HG03442 (cell line): ENCODE data around the gene PHACTR1.
A peak's percentile ranks its signal among the peaks of the same experiment; 100 is the strongest.

Experiments used
- ATAC-seq: cut with Tn5 transposase; IDR thresholded peaks from one replicate; pipeline ENCODE4 v1.9.1; 2021; ENCODE audit warnings: mild to moderate bottlenecking, moderate library complexity; ENCODE audit not compliant: unreplicated experiment

PHACTR1 gene

DNA sequence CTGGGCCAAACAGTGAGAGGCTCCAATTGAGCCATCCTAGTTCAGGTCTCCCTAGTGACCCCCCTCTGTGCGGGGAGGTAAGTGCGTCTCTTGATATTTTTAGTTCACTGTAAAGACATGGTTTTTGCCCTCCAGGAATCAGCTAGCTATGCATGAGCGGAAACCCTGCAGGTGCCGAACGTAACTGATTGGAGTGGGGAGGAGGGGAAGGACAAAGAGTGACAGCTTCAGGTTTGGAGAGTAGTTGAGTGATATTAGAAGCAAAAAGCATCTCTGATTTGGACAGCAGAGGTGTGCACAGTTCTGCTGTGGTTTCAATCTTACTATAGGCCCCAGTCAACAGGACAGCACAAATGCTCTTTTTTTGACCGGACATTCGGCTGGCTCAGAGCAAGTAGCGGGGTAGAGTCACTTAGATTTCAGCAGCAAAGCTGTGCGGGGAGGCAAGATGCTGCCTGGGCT, 580.0 kb downstream of the PHACTR1 start:
- no peak for ATAC-seq

DNA sequence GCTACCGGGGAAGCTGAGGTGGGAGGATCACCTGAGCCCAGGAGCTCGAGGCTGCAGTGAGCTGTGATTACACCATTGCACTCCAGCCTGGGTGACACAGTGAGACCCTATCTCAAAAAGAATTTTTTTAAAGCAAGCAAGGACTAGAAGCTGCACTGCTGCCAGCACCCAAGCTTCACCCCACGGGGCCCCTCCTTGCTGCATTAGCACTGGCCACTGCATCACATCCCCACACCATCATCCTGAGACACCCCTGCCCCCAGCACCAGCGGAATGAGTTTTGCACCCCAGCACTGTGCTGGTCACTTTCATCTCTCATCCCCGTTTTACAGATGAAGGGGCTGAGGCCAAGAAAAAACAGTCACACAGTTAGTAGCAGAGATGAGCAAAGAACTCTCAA, 580.8 kb downstream of the PHACTR1 start:
- no peak for ATAC-seq

DNA sequence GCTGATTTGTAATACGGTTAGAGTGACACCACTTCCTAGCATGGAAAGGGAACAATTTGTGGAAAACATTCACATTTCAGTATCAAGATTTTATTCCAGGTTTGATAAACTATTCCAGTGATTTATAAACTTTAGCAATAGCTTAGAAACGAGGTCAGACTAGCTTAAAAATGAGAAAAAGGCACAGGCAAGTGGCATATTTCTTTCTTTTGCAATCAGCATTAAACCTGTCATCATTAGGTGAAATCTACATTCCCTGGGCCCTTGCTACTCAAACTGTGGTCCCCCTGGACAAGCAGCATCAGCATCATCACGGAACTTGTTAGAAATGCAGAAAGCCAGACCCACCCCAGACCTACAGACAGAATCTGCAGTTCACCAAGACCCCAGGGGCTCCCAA, 581.9 kb downstream of the PHACTR1 start:
- no peak for ATAC-seq

DNA sequence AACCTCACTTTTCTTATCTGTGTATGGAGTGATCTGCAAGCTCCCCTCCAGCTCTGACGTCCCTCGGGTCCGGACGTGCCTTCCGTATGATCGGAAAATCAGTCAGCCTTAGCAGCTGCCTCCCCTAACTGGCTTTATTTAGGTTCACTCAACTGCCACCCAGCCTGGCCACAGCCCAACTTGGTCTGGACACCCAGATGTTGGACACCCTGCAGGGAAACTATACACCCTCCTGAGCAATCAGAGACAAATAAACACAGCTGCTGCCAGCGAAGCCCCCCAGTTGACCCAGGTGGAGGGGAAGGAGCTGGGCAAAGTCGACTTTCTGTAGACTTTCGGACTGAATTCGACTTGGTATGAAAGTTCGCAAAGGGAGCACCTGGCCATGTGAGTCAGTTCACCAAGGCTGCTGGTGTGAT, 582.8 kb downstream of the PHACTR1 start:
- no peak for ATAC-seq

DNA sequence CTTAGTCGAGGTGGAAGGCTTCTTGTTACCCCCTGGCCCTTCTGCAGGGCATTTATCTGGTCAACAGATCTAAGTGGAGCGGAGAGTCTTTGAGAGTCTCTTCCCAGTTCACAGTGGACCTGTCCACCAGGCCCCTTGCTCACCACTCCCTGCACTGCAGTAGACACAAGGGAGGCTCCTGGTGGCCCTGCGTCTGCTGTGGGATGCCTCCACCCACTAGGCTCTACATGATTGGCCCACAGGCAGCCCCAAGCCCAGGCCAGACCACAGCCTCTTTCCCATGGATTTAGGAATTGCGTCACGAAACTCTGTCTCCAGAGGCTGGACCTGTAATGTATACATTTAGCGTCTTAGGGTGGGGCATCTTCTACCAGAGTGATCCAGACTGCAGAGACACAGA, 583.4 kb downstream of the PHACTR1 start:
- no peak for ATAC-seq

DNA sequence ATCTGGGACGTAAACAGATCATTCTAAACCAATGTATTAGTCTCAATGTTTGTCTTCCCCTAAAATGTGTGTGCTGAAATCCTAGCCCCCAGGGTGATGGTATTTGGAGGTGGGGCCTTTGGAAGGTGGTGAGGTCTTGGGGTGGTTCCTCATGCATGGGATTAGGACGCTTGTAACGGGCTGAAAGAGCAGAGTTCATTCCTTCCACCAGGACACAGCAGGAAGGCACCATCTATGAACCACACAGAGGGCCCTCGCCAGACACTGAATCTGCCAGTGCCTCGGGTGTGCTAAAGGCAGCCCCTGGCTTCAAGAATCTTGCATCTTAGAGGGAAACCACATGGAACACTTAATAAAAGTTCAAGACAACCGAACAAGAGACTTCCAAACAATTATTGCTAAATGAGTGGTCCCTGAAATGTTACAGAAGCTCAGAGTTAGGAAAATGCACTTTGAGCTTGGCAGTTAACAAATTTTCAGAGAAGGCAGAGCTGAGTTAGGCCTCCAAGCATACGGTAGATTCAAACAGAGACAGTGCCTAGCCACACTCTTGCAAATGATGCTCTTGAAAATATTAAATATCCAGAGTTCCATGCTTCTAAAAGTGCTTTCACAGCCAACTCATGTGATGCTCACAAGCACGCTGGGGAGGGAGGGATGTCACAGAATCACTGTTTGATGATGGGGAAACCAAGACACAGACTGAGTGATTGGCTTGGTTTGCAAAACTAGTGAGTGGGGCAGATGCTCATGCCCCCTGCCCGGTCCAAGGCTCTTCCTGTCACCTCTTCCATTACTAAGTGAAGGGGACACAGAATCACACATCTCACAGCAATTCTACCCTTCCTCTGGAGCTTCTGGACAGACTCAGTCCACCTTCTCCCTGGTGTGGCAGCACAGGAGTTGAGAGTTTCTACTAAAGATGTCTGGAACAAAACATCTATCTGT, 584.4 kb downstream of the PHACTR1 start:
- ATAC-seq: no peak

DNA sequence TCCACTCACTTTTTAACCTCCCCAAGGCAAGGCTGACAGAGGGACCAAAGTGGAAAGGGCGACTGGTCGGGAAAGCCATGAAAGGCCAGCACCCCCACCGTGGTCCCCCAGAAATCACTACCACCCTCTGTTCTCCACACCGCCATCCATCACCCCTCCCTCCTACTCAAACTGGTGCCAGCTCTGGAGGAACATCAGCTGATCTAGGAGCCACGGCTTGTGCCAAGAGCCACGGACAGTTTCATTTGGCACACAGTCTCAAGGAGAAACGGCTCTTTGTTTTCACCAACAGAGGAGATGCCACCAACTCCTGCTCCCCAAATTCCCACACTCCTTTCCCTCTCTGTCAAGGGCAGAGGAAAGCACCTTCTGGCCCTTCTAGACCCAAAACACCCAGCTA, 585.7 kb downstream of the PHACTR1 start:
- no peak for ATAC-seq

DNA sequence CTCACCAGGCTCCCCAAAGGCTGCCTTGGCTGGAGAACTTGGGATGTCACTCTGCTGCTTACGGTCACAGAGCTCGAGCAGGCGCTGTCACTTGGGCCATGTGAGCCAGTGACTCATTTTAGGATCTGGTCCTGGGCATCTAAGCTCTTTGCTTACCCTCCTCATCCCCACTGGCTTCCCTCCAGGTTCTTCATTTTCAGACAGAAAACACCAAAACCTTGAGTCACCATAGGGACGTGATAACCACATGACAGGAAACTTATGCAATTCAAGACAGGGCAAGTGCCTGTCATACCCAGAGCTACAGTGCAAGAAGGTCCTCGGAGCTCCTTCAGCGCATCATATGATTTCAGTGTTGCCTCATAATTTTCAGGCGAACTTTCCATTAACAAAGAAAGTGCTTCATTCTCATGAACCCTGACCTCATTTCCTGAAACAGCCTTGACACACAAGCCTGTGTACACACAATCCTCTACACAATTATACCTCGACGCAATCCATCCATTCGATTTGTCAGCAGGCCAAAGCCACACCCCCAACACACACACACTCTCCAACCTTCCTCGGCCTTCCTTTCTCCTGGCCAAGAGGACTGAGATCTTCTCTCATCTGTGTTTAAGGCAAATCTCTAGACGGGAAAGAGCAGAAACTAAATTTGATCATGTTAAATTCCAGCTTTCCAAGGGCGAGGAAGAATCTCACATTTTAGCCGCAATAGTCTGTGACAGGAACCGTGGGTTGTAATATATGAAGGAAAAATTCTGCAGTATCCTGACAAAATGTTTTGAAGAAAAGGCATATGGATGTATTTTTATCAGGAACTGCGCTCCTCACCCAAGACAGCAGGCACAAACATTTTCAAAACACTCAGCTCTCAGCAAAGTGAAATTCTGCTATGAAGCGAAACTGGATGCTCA, 586.4 kb downstream of the PHACTR1 start:
- ATAC-seq: peak; percentile 77

DNA sequence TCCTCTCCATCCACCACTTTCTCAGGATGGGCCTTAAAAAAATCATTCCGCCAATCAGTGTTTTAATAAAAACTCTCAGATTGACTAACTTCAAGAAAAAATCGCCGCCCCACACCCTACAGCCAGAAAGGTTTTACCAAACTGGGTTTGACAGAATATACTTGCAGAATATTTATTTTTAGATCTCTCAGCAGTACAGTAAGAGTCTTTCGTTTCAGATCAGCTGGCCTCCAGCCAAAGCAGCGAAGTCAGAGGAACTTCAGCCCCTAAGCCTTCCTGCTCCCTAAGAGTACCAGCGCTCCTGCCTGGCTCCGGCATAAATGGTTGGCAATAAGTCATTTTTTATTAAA, 587.1 kb downstream of the PHACTR1 start:
- peak; percentile 53 for ATAC-seq

DNA sequence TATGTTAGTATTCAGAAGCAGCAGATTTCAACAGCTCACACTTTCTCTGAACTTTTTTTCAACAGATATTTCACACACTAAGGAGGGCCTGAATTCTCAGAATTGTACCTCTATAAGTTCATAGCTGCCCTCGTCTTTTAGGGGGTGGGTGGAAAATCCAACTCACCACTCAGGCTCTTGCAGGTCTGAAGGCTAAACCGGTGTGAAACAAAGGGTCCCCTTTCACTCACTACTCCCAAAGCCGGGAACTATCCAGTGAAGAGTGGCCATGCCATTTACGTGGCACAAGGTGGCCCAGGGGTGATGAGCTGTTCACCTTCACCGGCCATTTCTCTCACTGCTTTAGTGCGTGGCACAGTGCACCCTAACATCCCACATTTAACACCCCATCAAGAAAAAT, 587.5 kb downstream of the PHACTR1 start:
- ATAC-seq: no peak

DNA sequence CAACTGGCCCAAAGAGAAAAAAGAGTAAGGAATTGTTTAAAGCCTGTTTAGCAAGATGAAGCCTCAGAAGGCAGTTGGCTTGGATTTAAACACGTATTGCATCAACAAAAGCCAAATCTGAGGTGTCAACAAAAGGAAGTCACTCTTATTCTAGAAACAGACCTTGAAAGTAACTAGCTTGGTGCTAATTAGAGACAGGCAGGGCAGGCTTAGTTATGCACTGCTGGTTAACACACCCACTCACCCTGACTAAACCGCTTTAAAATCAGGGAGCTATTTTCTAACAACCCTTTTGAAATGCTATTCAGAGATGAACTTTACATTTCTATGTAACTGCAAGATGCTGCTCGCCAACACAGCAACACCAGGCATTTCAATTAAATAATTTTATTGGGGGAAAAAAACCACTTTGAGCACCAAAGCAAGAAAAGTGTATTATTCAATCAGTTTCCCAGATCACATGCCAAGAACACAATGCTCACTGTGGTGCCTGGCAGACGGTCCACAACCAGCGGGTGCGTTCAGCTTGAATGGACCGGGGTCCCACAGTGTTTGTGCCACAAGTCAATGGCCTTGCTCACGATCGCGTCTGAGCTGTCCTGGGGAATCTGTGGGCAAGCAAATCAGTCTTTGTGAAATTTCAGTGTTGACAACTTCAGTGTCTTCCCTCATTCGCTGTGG, 588.2 kb downstream of the PHACTR1 start:
- ATAC-seq: peak; percentile 33

DNA sequence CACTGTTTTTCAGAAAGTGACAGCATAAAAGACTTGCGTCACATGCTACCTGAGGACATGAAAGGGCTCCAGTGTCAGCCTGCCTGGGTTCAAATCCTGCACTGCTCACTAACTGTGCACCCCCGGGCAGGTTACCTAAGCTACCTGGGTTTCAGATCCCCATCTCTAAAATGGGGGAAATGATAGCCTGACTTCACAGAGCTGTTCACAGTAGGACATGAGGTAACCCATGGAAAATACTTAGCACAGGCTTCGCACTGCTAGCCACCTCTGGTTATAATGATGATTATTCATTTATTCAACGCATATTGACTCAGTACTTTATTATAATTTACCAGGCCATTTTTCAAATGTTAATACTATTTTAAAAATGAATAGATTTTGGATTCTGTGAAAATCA, 588.7 kb downstream of the PHACTR1 start:
- no peak for ATAC-seq

DNA sequence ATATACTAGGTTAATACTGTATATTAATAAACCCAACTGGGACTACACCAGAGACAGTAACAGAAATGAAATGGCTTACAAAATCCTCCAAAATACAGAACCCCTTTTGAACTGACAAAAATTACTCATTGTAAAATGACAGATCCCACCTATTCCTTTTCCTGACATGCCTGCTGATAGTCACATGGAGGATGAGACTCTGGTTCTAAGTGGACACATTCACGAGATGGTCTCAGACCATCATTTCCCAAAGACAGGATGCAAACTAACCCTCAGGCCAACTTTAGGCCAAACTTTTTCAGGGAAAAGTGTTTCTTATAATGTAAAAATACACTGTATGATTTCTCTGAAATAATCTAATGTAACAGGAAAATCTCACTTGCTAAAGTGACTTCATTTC, 589.2 kb downstream of the PHACTR1 start:
- ATAC-seq: no peak

DNA sequence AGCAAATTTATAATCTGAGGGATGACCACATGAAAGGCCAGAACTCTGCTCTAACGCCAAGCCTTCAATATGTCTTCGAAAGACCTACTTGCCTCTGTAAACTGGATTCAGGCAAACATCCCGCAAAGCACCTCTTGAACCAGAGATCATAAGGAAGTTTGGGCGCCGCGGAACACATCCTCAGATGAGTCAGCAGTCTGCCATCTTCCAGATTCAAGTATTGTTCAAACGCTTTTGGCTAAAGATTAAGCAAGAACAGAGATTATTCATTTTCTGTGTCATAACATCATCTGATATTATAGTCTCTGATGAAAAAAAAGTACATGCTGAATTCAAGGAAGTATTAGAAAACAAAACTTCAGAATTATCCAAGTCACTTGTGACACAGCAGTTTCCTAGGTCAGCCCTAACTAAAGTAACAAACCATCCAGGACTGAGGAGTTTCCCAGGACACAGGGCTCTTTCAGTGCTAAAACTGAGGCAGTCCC, 591.0 kb downstream of the PHACTR1 start:
- ATAC-seq: no peak

DNA sequence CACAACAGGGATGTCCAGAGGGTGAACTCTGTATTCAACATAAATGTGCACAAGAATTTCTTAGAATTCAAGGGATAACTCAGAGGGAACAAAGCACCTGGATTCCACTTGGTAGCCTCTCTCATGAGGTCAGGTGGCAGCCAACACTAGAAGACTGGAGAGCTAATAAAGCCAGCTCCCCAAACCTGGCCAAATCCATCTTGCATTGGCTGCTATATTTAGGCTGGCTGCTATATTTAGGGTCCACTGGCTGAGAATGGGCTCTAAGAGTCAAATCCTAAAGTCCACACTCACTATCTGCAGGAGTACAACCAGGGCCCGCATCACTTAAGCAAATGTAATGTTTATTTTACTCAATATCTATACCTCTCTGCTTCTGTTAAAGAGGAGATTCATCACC, 591.8 kb downstream of the PHACTR1 start:
- ATAC-seq: no peak

DNA sequence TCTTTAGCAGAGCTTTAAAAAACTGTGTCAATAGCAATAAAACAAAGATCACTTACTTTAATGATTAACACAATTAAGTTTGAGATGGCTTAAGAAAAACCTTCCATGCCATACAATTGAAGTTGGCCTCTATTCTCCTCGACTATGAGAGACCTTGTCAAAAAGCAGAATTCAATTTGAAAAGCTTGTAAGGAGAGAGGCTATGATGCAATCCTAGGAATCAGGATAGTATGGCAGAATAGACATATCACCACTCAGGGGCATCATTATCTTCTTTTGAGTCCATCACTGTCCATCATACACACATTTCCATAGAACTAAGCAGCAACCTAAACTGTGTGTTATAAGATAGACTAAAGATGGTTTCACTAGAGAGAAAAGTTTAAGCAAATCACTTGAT, 594.6 kb downstream of the PHACTR1 start:
- no peak for ATAC-seq

DNA sequence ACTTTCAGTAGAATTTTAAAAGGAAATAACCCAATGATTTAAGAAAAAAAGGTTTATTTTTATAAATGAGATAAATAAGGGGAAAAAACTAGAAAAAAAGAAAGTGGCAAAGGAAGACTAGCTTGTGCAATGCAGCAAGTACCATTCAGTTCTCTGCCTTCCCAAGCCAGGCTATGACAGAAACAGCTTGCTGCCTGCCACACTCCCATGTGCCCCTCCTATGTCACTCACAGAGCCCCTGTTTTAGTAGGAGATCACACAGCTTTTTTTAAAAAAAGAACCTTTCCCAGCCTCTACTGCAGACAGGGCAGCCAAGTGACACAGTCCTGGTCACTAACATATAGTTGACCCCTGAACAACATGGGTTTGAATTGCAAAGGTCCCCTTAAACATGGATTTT, 598.2 kb downstream of the PHACTR1 start:
- ATAC-seq: no peak

DNA sequence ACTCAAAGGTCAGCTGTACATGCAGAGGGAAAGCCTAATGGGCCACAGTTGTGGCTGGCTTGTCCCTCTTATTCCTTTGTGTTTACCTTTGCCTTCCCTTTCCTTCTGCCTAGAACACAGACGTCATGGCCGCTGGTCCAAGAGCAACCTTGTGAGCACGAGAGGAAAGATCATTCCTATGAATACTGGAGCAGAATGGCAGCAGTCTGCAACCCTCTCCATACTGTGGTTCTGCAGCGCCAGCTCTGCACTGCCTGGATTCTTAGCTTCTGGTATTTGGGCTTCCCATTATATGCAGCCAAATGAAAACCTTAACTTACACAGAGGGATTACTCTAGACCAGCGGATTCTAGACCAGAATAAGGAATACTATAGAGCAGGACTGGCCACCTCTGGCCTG, 599.3 kb downstream of the PHACTR1 start:
- ATAC-seq: no peak

DNA sequence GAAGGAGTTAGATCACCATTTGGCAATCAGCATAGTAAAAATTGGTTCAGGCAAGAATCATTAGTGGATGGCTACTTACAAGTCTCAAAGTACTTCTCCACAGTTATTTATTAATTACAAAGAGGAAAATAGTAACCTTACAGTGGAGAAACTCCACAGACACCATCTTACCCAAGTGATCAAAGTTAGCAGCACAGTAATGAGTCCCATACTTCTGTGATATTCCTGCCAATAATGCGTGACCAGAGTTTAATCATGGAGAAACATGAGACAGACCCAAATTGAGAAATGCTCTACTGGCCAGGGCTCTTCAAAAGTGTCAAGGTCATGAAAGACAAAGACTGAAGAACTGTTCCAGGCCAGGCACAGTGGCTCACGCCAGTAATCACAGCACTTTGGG, 602.3 kb downstream of the PHACTR1 start:
- no peak for ATAC-seq

DNA sequence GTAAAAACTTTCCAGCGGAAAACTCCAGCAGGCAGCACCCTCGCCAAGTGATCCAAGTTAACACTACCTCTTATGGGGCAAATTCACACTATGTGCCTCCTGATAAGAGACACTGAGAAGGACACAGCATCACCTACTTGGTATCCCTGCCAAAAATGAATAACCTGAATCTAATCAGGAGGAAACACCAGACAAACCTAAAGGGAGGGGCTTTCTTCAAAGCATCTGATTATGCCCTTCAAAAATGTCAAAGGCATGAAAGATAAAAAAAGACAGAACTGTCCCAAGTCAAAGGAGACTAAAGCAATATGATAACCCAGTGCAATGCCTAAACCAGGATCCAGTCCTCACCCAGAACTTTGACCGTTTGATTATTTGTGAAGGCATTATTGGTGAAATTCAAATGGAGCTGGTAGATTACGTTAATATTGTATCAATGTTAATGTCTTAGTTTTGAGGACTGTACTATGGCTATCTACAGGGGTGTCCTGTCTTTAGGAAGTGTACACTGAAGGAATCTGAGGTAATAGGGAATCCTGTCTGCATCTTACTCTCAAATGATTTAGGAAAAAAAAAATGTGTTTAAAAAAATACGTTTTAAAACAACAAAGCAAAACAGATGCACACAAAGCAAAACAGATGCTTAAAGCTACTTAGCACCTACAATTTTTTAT, 603.5 kb downstream of the PHACTR1 start:
- no peak for ATAC-seq
